Keratinocyte (primary cell): ENCODE measurements around the gene MACF1. TPM values are rescaled to one million over a fixed set of nuclear protein-coding genes. Genes with fewer than 3 reads are reported as not detected.
"Not testable (repeated sequence)": the region's sequence is repeated elsewhere in the genome, so short reads cannot be mapped to it uniquely, and the experiment has no call there.

ENCODE experiments used
- DNase-seq: peaks from one replicate; pipeline ENCODE4 v3.0.0-alpha.2; 2011; ENCODE audit warnings: low read depth, missing footprints, low spot score
- FAIRE-seq: peaks from 2 replicates; lab custom pipeline; 2011; peaks lifted over from hg19 to GRCh38; lab: Jason Lieb, UNC
- H2AFZ ChIP-seq: 2 replicates; pipeline ENCODE4 v1.6.0; 2012; ENCODE audit warnings: low read length, control low read depth, inconsistent platforms; ENCODE audit not compliant: control insufficient read depth
- H3K27ac ChIP-seq: 2 replicates; pipeline ENCODE4 v1.5.1; 2011; ENCODE audit warnings: low read length; ENCODE audit not compliant: control insufficient read depth, insufficient read depth
- H3K27me3 ChIP-seq: 3 replicates; pipeline ENCODE4 v1.6.0; 2011; ENCODE audit warnings: low read length; ENCODE audit not compliant: control insufficient read depth, insufficient read depth; ENCODE audit errors: extremely low read depth
- H3K36me3 ChIP-seq, 2 experiments: 2 replicates in 1 of 2; 3 replicates in 1 of 2; pipeline ENCODE4 v1.5.1; 2011; ENCODE audit warnings: low read length in 2 of 2, mild to moderate bottlenecking in 1 of 2; ENCODE audit not compliant: control insufficient read depth in 2 of 2, insufficient read depth in 2 of 2; ENCODE audit errors: extremely low read depth in 1 of 2
- H3K4me1 ChIP-seq: 3 replicates; pipeline ENCODE4 v1.5.1; 2011; ENCODE audit warnings: low read length; ENCODE audit not compliant: control insufficient read depth, insufficient read depth; ENCODE audit errors: extremely low read depth
- H3K4me2 ChIP-seq: 3 replicates; pipeline ENCODE4 v1.6.0; 2011; ENCODE audit warnings: low read depth, low read length; ENCODE audit not compliant: control insufficient read depth, insufficient read depth; ENCODE audit errors: extremely low read depth
- H3K4me3 ChIP-seq, 3 experiments: fragments of 200-600 bp in 1 of 3; sonication (generic) in 1 of 3; 2 replicates in 2 of 3; 3 replicates in 1 of 3; pipeline ENCODE4 v1.5.1; 2011 to 2016; ENCODE audit warnings: low read length in 3 of 3, mild to moderate bottlenecking in 3 of 3, control low read depth in 2 of 3, inconsistent platforms in 1 of 3, low read depth in 1 of 3, mixed read lengths in 1 of 3, mixed run types in 1 of 3, moderate library complexity in 1 of 3; ENCODE audit not compliant: control insufficient read depth in 2 of 3, insufficient read depth in 2 of 3; ENCODE audit errors: extremely low read depth in 1 of 3
- H3K79me2 ChIP-seq: 2 replicates; pipeline ENCODE4 v1.6.0; 2012; ENCODE audit warnings: low read length; ENCODE audit not compliant: control insufficient read depth, insufficient read depth
- H3K9ac ChIP-seq: 3 replicates; pipeline ENCODE4 v1.6.0; 2011; ENCODE audit warnings: low read length; ENCODE audit not compliant: control insufficient read depth, insufficient read depth; ENCODE audit errors: extremely low read depth
- H3K9me1 ChIP-seq: 3 replicates; pipeline ENCODE4 v1.6.0; 2011; ENCODE audit warnings: low read length; ENCODE audit not compliant: control insufficient read depth, insufficient read depth; ENCODE audit errors: extremely low read depth
- H3K9me3 ChIP-seq: 2 replicates; pipeline ENCODE4 v1.5.1; 2012; ENCODE audit warnings: low read depth, low read length; ENCODE audit not compliant: control insufficient read depth
- H4K20me1 ChIP-seq: 3 replicates; pipeline ENCODE4 v1.6.0; 2011; ENCODE audit warnings: low read length; ENCODE audit not compliant: control insufficient read depth, insufficient read depth; ENCODE audit errors: extremely low read depth
- dilution Hi-C: fragments of 300-500 bp; cut with MboI; formaldehyde crosslinking; loops from one replicate; pipeline ENCODE4 v1.7.0; 2020; ENCODE audit warnings: low sequenced_read_pairs; ENCODE audit not compliant: extremely low pct_ligation_motif_present
- polyA plus RNA-seq, 5 experiments: library from polyadenylated mRNA; depleted of rRNA in 3 of 5; stranded (reverse) in 3 of 5; stranded (forward) in 1 of 5; unstranded in 1 of 5; fragments of >200 nt; gene quantifications; 1 replicate in 1 of 5; 2 replicates in 3 of 5; 3 replicates in 1 of 5; pipeline versions ENCODE4 v1.2.1 to v1.2.3, GENCODE V29; 2011 to 2012; ENCODE audit warnings: missing spikeins in 2 of 5, low read depth in 1 of 5, low replicate concordance in 1 of 5

Gene MACF1
- polyA plus RNA-seq, 1 donor (not counting 4 experiments of a cell fraction or from before 2014, with no cell fraction given): 111 TPM

DNA sequence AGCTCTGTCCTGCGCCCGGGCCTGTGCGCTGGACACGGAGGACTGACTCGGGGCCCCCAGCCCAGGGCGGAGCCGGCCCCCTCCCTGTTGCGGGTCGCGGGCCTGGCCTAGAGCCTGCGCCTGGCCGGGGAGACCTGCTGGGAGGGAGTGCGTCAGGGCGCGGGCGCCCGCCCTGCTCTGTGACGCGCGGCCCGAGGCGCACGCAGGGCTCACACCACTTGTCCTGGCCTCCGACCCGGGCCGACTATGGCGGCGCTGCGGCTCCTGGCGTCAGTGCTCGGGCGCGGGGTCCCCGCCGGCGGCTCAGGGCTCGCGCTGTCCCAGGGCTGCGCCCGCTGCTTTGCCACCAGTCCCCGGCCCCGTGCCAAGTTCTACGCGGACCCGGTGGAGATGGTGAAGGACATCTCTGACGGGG is 310.2 kb downstream of the MACF1 start:
- H3K9ac ChIP-seq, H3K9me1 ChIP-seq, DNase-seq, dilution Hi-C loops, H3K4me1 ChIP-seq, H4K20me1 ChIP-seq, H3K27me3 ChIP-seq, H3K27ac ChIP-seq, H3K4me3 ChIP-seq, H3K36me3 ChIP-seq, H3K4me2 ChIP-seq, H3K9me3 ChIP-seq, FAIRE-seq, H2AFZ ChIP-seq, H3K79me2 ChIP-seq: not testable (repeated sequence)

DNA sequence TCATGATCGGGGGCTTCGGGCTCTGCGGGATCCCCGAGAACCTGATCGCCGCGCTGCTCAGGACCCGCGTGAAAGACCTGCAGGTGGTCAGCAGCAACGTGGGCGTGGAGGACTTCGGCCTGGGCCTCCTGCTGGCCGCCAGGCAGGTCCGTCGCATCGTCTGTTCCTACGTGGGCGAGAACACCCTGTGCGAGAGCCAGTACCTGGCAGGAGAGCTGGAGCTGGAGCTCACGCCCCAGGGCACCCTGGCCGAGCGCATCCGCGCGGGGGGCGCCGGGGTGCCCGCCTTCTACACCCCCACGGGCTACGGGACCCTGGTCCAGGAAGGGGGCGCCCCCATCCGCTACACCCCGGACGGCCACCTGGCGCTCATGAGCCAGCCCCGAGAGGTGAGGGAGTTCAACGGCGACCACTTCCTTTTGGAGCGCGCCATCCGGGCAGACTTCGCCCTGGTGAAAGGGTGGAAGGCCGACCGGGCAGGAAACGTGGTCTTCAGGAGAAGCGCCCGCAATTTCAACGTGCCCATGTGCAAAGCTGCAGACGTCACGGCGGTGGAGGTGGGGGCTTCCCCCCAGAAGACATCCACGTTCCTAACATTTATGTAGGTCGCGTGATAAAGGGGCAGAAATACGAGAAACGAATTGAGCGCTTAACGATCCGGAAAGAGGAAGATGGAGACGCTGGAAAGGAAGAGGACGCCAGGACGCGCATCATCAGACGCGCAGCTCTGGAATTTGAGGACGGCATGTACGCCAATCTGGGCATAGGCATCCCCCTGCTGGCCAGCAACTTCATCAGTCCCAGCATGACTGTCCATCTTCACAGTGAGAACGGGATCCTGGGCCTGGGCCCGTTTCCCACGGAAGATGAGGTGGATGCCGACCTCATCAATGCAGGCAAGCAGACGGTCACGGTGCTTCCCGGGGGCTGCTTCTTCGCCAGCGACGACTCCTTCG is 310.9 kb downstream of the MACF1 start:
- H4K20me1 ChIP-seq, H3K4me2 ChIP-seq, H2AFZ ChIP-seq, H3K27me3 ChIP-seq, H3K27ac ChIP-seq, H3K9me1 ChIP-seq, H3K9ac ChIP-seq, H3K9me3 ChIP-seq, dilution Hi-C loops, DNase-seq, H3K79me2 ChIP-seq, H3K4me1 ChIP-seq, H3K36me3 ChIP-seq: not testable (repeated sequence)
- H3K4me3 ChIP-seq: peak overlapping the region in 1 of 3 experiments; percentile 8
- peak; percentile 26 for FAIRE-seq

DNA sequence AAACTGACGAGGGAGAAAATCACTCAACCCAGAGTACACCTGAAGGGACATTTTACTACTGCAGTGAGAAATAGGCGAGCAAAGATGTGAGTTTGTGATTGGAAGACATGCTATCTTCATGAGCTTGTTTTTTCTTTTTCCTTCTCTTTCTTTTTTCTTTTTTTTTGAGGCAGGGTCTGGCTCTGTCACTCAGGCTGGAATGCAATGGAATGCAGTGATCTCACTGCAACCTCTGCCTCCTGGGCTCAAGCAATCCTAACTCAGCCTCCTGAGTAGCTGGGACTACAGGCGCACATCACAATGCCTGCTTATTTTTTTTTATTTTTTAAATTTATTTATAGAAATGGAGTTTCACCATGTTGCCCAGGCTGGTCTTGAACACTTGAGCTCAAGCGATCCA is 312.3 kb downstream of the MACF1 start:
- H3K9me1 ChIP-seq, dilution Hi-C loops, FAIRE-seq, DNase-seq, H3K36me3 ChIP-seq, H3K9me3 ChIP-seq, H3K27me3 ChIP-seq, H3K4me3 ChIP-seq, H2AFZ ChIP-seq, H3K27ac ChIP-seq, H3K79me2 ChIP-seq, H4K20me1 ChIP-seq, H3K4me1 ChIP-seq, H3K9ac ChIP-seq, H3K4me2 ChIP-seq: not testable (repeated sequence)

- H3K27me3 ChIP-seq, H4K20me1 ChIP-seq, dilution Hi-C loops, H3K4me1 ChIP-seq, FAIRE-seq, H3K9me1 ChIP-seq, H2AFZ ChIP-seq, H3K36me3 ChIP-seq, H3K9me3 ChIP-seq, H3K4me2 ChIP-seq, H3K27ac ChIP-seq, H3K9ac ChIP-seq, H3K79me2 ChIP-seq, DNase-seq, H3K4me3 ChIP-seq: not testable (repeated sequence)
These were observed 313.4 kb downstream of the MACF1 start for GRCh38 chr1:39517936-39518335.

GRCh38 chr1:39519376-39519775 is 314.9 kb downstream of the MACF1 start:
- peak; percentile 56 for FAIRE-seq

More at GRCh38 chr1:39519376-39519775, 314.9 kb downstream of the MACF1 start:
- H3K4me1 ChIP-seq, H3K9me1 ChIP-seq, dilution Hi-C loops, H3K9me3 ChIP-seq, H2AFZ ChIP-seq, H3K36me3 ChIP-seq, H3K4me3 ChIP-seq, H3K9ac ChIP-seq, H3K27ac ChIP-seq, H4K20me1 ChIP-seq, H3K79me2 ChIP-seq, DNase-seq, H3K27me3 ChIP-seq, H3K4me2 ChIP-seq: not testable (repeated sequence)
